CD4-positive, alpha-beta T cell (primary cell): ENCODE results near the gene FOXD3. TPM values are rescaled to one million over a fixed set of nuclear protein-coding genes. Genes with fewer than 3 reads are reported as not detected.

Source experiments
- ATAC-seq: fragments of 200-7000 bp; cut with Tn5 transposase; one replicate; pipeline ENCODE4 v1.10.0; 2022; ENCODE audit warnings: mild to moderate bottlenecking; ENCODE audit not compliant: poor library complexity
- CTCF ChIA-PET: fragments of 350-600 bp; sonication (Branson Sonifier 250); formaldehyde crosslinking; loops from one replicate; lab custom pipeline; 2021; ENCODE audit warnings: antibody characterized with exemption, inconsistent platforms; lab: Charles Lee
- POLR2A ChIA-PET: fragments of 350-600 bp; sonication (Branson Sonifier 250); formaldehyde crosslinking; loops from one replicate; lab custom pipeline; 2021; ENCODE audit warnings: antibody characterized with exemption, inconsistent platforms; lab: Charles Lee
- DNase-seq, 14 experiments: peaks; one replicate each; pipeline ENCODE4 v3.0.0-alpha.2; 2013 to 2020; ENCODE audit warnings: mixed read lengths in 2 of 14
- H3K27ac ChIP-seq, 2 donors: one replicate each; pipeline versions ENCODE4 v1.5.1 to v1.7.0; 2013; ENCODE audit warnings: low read length in 2 of 2, low read depth in 1 of 2, mild to moderate bottlenecking in 1 of 2
- H3K27me3 ChIP-seq, 2 experiments: 1 replicate in 1 of 2; 2 replicates in 1 of 2; pipeline versions ENCODE4 v1.6.1 to v1.7.0; 2013; ENCODE audit warnings: low read length in 2 of 2, control low read depth in 1 of 2, mild to moderate bottlenecking in 1 of 2, moderate library complexity in 1 of 2; ENCODE audit not compliant: insufficient read depth in 2 of 2, control insufficient read depth in 1 of 2
- H3K36me3 ChIP-seq: one replicate; pipeline ENCODE4 v1.6.1; 2013; ENCODE audit warnings: low read length, control low read depth; ENCODE audit not compliant: insufficient read depth
- H3K4me1 ChIP-seq: one replicate; pipeline ENCODE4 v1.6.1; 2013; ENCODE audit warnings: low read length, control low read depth; ENCODE audit not compliant: insufficient read depth
- H3K4me3 ChIP-seq: one replicate; pipeline ENCODE4 v1.5.1; 2013; ENCODE audit warnings: mild to moderate bottlenecking, low read length, moderate library complexity
- H3K9me3 ChIP-seq, 2 experiments: 1 replicate in 1 of 2; 2 replicates in 1 of 2; pipeline versions ENCODE4 v1.6.1 to v1.7.0; 2013; ENCODE audit warnings: low read length in 2 of 2, mild to moderate bottlenecking in 2 of 2, control low read depth in 1 of 2, moderate library complexity in 1 of 2; ENCODE audit not compliant: control insufficient read depth in 1 of 2, insufficient read depth in 1 of 2
- H3K27ac Mint-ChIP-seq: one replicate; pipeline ENCODE4 v1.8.0; 2020; ENCODE audit warnings: mixed read lengths
- H3K27me3 Mint-ChIP-seq: one replicate; pipeline ENCODE4 v1.8.0; 2021; ENCODE audit warnings: mixed read lengths
- H3K36me3 Mint-ChIP-seq: one replicate; pipeline ENCODE4 v1.8.0; 2021; ENCODE audit warnings: low read depth, mixed read lengths
- H3K4me1 Mint-ChIP-seq: one replicate; pipeline ENCODE4 v1.8.0; 2021; ENCODE audit warnings: low read depth, mixed read lengths
- H3K4me3 Mint-ChIP-seq: one replicate; pipeline ENCODE4 v1.8.0; 2020; ENCODE audit warnings: mild to moderate bottlenecking, mixed read lengths
- H3K9me3 Mint-ChIP-seq: one replicate; pipeline ENCODE4 v1.8.0; 2020; ENCODE audit warnings: mixed read lengths
- CTCF ChIP-seq: fragments of 200-600 bp; IDR thresholded peaks from one replicate; pipeline ENCODE4 v1.8.0; 2022; ENCODE audit warnings: antibody characterized with exemption, mild to moderate bottlenecking
- intact Hi-C, 2 experiments: fragments of 100-400 bp; cut with DNase I in 1 of 2; cut with micrococcal nuclease in 1 of 2; formaldehyde crosslinking; loops; one replicate each; pipeline versions ENCODE4 v1.15.1 to v1.9.0; 2023 to 2025; cut with DNase I, micrococcal nuclease
- total RNA-seq, 174 experiments: library from RNA in 2 of 174; stranded (reverse) in 2 of 174; gene quantifications; one replicate each; pipeline ENCODE4 v1.2.3 and lab custom pipeline; 2021 to 2026

The FOXD3 gene
- total RNA-seq, 2 experiments from 2014 or later: not detected

GRCh38 chr1:63362073-63362472 is 39.7 kb downstream of the FOXD3 start:
- DNase-seq (no peak), ATAC-seq (no peak)
- no peak overlapping the region for H3K27ac ChIP-seq
- Mint-ChIP-seq H3K9me3 (no peaks in the 10 kb centered on the region), H3K27me3 (peaks cover 39% of the 10 kb centered on the region), H3K36me3 (peaks cover 4% of the 10 kb centered on the region), H3K27ac (no peak overlapping the region), H3K4me1 (peaks cover 7% of the 10 kb centered on the region), H3K4me3 (no peak overlapping the region)
- H3K27me3 ChIP-seq: peaks cover 0 to 6% of the 10 kb centered on the region in 2 experiments
- intact Hi-C loops: no loop called here
- peaks cover 6% of the 10 kb centered on the region for H3K4me1 ChIP-seq
- H3K9me3 ChIP-seq: no peaks in the 10 kb centered on the region
- ChIA-PET POLR2A (no interaction called here), CTCF (no interaction called here)
- H3K4me3 ChIP-seq: no peak overlapping the region
- H3K36me3 ChIP-seq: no peaks in the 10 kb centered on the region
- no peak for TF ChIP-seq CTCF

GRCh38 chr1:63362578-63362977 is 40.2 kb downstream of the FOXD3 start:
- intact Hi-C loops: no loop called here
- POLR2A ChIA-PET: no interaction called here

DNA sequence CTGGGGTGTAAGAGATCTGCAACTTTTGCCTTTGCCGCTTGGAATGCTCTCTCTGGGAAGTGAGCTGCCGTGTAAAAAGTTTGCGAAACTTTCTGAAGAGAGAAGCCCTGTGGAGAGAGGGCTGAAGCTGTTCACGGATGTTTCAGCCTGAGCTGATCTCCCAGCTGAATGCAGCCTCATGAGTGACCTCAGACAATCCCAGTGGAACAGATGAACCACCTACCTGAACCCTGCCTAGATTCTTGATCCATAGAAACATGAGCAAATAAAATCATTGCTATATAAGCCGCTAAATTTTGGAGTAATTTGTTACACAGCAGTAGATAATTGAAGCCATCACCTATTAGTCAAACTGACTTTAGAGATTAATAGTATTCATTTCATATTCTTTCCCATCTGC is 40.6 kb downstream of the FOXD3 start:
- intact Hi-C loops: no loop called here
- CTCF ChIA-PET: no interaction called here

More at GRCh38 chr1:63362578-63362977, 40.2 kb downstream of the FOXD3 start:
- Histone ChIP-seq H3K9me3 (no peaks in the 10 kb centered on the region), H3K27me3 (peaks cover 0 to 5% of the 10 kb centered on the region in 2 experiments), H3K27ac (no peak overlapping the region), H3K4me1 (peaks cover 8% of the 10 kb centered on the region), H3K4me3 (no peak overlapping the region), H3K36me3 (no peaks in the 10 kb centered on the region)
- peaks cover 4% of the 10 kb centered on the region for H3K36me3 Mint-ChIP-seq
- DNase-seq (no peak), ATAC-seq (no peak)
- H3K4me1 Mint-ChIP-seq: peaks cover 9% of the 10 kb centered on the region
- H3K9me3 Mint-ChIP-seq: no peaks in the 10 kb centered on the region
- CTCF ChIA-PET: no interaction called here
- no peak for TF ChIP-seq CTCF
- H3K4me3 Mint-ChIP-seq: no peak overlapping the region
- H3K27me3 Mint-ChIP-seq: peaks cover 37% of the 10 kb centered on the region
- H3K27ac Mint-ChIP-seq: no peak overlapping the region

More for the DNA sequence above, 40.6 kb downstream of the FOXD3 start:
- H3K4me3 Mint-ChIP-seq: no peak overlapping the region
- Histone ChIP-seq H3K36me3 (no peaks in the 10 kb centered on the region), H3K4me1 (peaks cover 11% of the 10 kb centered on the region), H3K4me3 (no peak overlapping the region), H3K9me3 (no peaks in the 10 kb centered on the region), H3K27ac (no peak overlapping the region), H3K27me3 (peaks cover 0 to 5% of the 10 kb centered on the region in 2 experiments)
- DNase-seq (no peak), ATAC-seq (no peak)
- peaks cover 35% of the 10 kb centered on the region for H3K27me3 Mint-ChIP-seq
- POLR2A ChIA-PET: no interaction called here
- no peaks in the 10 kb centered on the region for H3K9me3 Mint-ChIP-seq
- no peak for TF ChIP-seq CTCF
- H3K4me1 Mint-ChIP-seq: peaks cover 12% of the 10 kb centered on the region
- peaks cover 7% of the 10 kb centered on the region for H3K36me3 Mint-ChIP-seq
- no peak overlapping the region for H3K27ac Mint-ChIP-seq
